ENCODE data around the gene FBXL3.

FBXL3 gene

GRCh38 chr13:77028202-77028601 lies 1.2 kb upstream of the FBXL3 start:
- no peak for TF ChIP-seq CTCF (IDR thresholded peaks at IDR 0.05; ENCODE audit: extremely low read depth, missing control alignments)
- DNase-seq (ENCODE audit: low spot score): no peak

GRCh38 chr13:77026255-77026860 lies 601 bp downstream of the FBXL3 start:
- TF ChIP-seq CTCF (IDR thresholded peaks at IDR 0.05; ENCODE audit: extremely low read depth, missing control alignments): no peak
- DNase-seq (ENCODE audit: low spot score): peak; percentile 83

- no peak for TF ChIP-seq CTCF (IDR thresholded peaks at IDR 0.05; ENCODE audit: extremely low read depth, missing control alignments)
- no peak for DNase-seq (ENCODE audit: low spot score)
Observed at GRCh38 chr13:77022341-77022740, 4.6 kb downstream of the FBXL3 start.

- no peak for DNase-seq (ENCODE audit: low spot score)
- TF ChIP-seq CTCF (IDR thresholded peaks at IDR 0.05; ENCODE audit: extremely low read depth, missing control alignments): no peak
Observed at GRCh38 chr13:77019756-77020155, 7.2 kb downstream of the FBXL3 start.

- no peak for DNase-seq (ENCODE audit: low spot score)
- TF ChIP-seq CTCF (IDR thresholded peaks at IDR 0.05; ENCODE audit: extremely low read depth, missing control alignments): no peak
Observed at GRCh38 chr13:77016888-77017623, 9.9 kb downstream of the FBXL3 start.

- TF ChIP-seq CTCF (IDR thresholded peaks at IDR 0.05; ENCODE audit: extremely low read depth, missing control alignments): no peak
Observed at GRCh38 chr13:77016251-77016812, 10.6 kb downstream of the FBXL3 start.

GRCh38 chr13:77014906-77015685 lies 11.9 kb downstream of the FBXL3 start:
- no peak for TF ChIP-seq CTCF (IDR thresholded peaks at IDR 0.05; ENCODE audit: extremely low read depth, missing control alignments)
- DNase-seq (ENCODE audit: low spot score): no peak

More at GRCh38 chr13:77016251-77016812, 10.6 kb downstream of the FBXL3 start:
- DNase-seq (ENCODE audit: low spot score): no peak
